ENCODE data around the gene RSBN1L.

DNA sequence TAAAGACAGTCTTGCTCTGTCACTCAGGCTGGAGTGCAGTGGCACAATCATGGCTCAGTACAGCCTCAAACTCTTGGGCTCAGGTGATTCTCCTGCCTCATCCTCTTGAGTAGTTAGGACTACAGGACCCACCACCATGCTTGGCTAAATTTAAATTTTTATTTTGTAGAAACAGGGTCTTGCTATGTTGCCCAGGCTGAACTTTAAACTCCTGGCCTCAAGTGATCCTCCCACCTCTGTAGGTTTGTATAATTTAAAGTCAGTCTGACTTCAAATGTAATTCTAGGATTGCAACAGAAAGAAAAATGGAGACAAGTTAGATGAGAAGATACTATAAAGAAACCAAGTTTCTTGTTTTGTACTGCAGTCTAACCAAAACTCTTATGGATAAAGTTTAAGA, 90.5 kb downstream of the RSBN1L start:
- no peak for TF ChIP-seq EZH2 (IDR thresholded peaks at IDR 0.05; ENCODE audit: low read length, missing control alignments)
- TF ChIP-seq, protein P1, sequence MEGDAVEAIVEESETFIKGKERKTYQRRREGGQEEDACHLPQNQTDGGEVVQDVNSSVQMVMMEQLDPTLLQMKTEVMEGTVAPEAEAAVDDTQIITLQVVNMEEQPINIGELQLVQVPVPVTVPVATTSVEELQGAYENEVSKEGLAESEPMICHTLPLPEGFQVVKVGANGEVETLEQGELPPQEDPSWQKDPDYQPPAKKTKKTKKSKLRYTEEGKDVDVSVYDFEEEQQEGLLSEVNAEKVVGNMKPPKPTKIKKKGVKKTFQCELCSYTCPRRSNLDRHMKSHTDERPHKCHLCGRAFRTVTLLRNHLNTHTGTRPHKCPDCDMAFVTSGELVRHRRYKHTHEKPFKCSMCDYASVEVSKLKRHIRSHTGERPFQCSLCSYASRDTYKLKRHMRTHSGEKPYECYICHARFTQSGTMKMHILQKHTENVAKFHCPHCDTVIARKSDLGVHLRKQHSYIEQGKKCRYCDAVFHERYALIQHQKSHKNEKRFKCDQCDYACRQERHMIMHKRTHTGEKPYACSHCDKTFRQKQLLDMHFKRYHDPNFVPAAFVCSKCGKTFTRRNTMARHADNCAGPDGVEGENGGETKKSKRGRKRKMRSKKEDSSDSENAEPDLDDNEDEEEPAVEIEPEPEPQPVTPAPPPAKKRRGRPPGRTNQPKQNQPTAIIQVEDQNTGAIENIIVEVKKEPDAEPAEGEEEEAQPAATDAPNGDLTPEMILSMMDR (conservative IDR thresholded peaks at IDR 0.05 in 1 of 2, IDR thresholded peaks at IDR 0.05 in 1 of 2; ENCODE audit: low read depth in 1 of 2, low read length in 2 of 2), result no peak

Measured in fibroblast of lung (primary cell).